ENCODE results near the gene THTPA.
A peak's percentile ranks its signal among the peaks of the same experiment; 100 is the strongest.
"Not testable (repeated sequence)": the region's sequence is repeated elsewhere in the genome, so short reads cannot be mapped to it uniquely, and the experiment has no call there.

THTPA gene

DNA sequence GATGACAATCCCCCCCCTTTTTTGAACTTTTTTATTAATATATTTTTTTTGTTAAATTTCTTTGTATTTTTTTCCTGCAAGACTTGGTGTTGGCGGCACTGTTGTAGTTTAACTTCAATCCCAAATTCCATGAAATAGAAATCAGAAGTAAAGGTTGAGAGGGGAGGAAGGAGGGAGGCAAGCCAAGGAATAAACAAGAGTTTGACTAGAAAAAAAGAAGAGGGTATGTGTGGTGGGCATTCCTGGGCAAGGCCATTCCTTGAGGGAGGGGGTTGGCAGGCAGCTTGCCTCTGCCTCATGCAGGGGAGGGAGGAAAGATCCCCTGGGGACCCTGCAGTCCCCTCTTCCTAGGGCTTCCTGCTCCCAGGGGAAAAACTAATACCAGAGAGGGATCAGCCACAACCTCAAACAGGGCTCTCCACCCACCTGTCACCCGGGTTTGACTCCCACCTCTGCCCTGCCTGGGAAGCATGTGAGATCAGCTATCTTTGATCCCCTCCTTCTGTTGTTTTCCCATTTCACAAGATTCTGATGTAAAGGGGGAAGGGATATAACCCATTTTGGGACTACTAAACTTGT, 12.0 kb downstream of the THTPA start:
- no peak for DNase-seq

- peak in 1 of 2 experiments; percentile 52 for DNase-seq
These were observed 12.7 kb downstream of the THTPA start for GRCh38 chr14:23568600-23569331.

- no peak for DNase-seq
These were observed 13.5 kb downstream of the THTPA start for GRCh38 chr14:23569443-23570151.

DNA sequence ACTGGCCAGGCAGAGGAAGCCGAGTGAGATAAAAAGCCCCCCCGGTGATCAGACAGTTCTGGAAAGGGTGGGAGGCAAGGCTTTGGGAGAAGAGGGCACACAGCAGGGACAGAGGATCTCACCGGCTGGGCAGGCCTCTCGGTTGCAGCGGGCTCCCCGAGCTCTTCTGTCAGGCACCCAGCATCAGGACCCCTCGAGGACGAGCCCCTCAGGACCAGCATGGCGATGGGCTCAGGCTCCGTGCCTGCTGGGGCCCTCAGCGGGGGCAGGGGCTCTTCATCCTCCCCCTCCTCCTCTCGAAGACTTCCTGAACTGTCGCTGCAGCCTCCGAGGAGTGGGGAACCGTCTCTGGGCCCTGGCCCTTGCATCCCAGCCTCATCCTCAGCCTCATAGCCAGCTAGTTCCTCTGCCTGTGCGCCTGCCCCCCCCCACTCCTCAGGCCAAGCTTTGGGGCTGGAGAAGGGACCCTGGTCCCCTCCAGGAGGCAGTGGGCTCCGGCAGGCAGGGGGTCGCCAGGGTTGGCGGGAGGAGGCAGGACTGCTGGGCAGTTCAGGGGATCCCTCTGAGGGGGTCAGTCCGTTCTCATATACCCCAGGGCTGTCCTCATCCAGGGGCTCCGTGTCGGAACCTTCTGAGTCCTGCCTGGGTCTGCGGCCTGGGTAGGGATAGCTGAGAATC, 14.9 kb downstream of the THTPA start:
- peak in 1 of 2 experiments; percentile 11 for DNase-seq

- no peak for DNase-seq
These were observed 15.8 kb downstream of the THTPA start for GRCh38 chr14:23571701-23572523.

DNA sequence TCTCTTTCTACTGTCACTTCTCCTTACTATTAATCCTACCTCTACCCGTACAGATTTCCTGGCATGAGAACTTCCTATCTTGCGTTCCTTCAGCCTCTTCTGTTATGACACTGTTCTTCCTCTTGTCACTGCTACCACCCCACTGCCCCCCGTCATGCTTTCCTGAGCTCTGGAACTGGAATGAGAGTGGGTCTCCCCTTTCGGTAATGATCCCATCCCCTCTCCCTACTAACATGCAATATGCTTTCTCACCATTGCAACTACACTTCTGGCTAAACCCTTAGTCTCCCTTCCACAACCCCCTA, 16.4 kb downstream of the THTPA start:
- DNase-seq, result no peak

DNA sequence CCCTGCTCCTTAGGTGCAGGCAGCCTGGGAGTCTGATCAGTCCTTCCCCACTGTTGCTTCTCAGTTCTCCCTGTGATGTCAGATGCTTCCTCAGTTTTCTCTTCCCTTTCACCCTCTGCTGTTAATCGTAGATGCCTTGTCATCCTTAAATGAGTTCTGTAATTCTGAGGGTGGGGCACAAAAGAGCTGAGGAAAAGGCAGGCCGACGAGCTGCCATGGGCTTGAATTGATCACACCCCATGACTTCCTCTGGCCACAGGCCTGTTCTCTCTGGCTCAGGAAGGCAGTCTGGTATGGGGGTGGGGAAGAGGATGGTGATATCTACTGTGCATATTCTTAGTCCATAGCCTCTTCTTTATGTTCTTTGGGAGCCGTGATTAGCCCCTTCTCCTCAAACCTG, 16.8 kb downstream of the THTPA start:
- DNase-seq, result no peak

DNA sequence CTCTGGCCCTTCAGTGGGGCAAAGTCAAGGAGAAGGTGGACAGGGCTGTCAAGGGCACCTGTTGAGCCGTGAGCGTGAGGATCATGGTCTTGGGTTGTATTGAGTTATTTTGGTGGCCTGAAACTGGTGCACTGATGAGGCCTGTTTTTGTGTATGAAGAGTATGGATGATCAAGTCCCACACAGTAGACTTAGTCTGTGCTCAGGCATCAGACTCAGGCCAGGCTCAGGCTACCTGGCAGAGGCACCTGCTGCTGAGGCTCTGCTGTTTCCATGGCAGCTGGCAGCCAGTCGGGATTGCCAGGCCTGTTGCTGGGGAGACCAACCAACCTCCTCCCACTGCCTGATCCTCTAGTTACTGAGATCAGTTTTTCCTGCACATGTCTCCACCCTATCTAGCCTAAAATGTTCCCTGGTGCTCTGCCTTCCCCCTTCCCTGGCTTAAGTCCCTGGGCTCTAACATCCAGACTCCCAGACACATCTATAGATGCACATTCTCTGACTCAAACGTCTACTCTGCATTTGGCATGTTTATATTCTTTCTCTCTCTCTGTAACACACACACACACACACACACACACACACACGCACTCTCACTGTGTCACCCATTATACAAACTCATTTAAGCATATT, 17.4 kb downstream of the THTPA start:
- DNase-seq, result no peak

- no peak for DNase-seq
These were observed 21.1 kb downstream of the THTPA start for GRCh38 chr14:23577004-23577681.

- no peak for DNase-seq
These were observed 21.8 kb downstream of the THTPA start for GRCh38 chr14:23577710-23578392.

DNA sequence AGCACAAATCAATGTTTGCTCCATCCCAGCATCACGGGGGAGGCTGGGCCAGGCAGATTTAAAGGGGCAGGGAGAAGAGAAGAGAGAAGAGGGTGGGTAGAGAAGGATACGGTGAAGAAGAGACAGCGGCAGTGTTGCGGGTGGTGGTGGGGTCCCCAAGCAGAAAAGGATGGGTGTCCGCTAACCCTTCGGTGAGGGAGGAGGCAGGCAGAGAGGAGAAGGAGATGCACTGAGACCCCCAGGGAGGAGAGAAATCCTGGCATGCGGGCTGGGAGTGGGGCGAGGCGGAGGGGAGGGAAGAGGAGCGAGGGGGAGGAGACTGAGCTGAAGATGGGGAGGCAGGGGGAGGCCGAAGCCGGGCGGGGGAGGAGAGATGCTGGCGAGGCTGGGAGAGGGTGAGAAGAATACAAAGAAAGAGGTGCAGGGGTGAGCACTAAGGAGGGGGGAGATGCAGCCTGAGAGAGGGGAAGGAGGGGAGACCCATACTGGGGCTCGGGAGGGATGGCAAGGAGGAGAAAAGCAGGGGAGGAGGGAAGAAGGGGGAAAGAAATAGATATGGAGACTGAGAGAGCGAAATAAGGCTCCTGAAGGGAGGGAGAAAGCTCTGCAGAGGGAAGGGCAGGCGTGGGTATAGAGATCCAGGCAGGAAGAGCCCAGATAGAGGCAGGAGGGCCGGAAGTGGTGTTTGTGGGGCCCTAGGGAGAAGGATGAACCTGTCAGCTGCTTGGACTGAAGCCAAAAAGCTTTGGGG, 22.7 kb downstream of the THTPA start, which contains the start of gene JPH4:
JPH4 (minus strand) TSS at position 231 of the 751 bp plus-strand sequence. CDS start 1,337 bp downstream, outside the sequence.
- peak in 1 of 2 experiments; percentile 14 for DNase-seq

DNA sequence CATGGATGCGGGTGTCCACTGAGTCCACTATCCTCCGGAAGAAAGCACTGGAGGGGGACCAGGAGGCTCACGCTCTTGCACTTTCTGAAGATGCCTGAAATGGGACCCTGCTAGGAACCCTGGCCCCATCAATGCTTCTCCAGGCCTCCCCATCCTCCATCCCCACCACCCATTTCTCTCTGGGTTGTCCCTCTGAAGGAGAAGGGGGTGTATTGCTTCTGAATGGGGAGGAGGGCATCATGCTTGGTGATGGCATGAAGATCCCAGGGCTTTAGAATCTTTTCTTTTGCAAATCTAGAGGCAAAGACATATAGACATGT, 23.2 kb downstream of the THTPA start:
- no peak for DNase-seq

- no peak for DNase-seq
These were observed 23.7 kb downstream of the THTPA start for GRCh38 chr14:23579739-23580138.

- DNase-seq, result no peak
These were observed 24.3 kb downstream of the THTPA start for GRCh38 chr14:23580152-23580926.

- DNase-seq, result no peak
These were observed 24.8 kb downstream of the THTPA start for GRCh38 chr14:23580948-23581281.

DNA sequence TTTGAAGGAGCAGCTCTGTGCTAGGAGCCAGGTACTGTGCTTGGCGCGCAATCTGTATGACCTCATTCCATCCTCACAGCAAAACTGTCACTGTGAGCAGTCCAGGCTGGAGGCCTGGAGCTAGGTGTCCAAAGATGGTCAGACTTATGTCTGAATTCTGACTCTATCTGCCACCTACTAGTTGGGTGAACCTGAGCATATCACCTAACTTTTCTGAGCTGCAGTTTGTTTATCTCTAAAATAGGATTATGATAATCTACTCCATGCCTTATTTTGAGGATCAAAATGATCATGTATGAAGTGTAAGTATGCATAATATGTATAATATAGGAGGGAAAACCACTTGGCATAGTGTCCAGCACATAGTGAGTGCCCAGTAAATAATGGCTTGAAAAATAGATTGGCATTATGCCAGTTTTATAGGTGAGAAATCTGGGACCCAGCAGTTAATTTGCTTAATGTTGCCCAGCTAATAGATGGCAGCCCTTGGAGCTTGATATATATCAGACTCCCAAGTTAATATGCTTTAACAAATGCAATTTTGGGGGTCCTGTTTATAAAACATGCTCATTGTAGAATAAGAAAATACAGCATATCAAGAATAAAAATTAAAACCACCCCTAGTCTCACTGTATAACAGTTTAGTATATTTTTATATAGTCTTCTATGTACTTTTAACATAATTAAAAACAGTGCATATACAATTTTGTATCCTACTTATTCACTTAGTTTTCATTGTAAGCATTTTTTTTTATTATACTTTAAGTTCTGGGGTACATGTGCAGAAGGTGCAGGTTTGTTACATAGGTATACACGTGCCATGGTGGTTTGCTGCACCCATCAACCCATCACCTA, 27.1 kb downstream of the THTPA start:
- no peak for DNase-seq

- DNase-seq, result not testable (repeated sequence)
These were observed 27.9 kb downstream of the THTPA start for GRCh38 chr14:23583761-23584526.
